H9 (cell line): Measurements from ENCODE around the gene PDS5B. TPM values are rescaled to one million over a fixed set of nuclear protein-coding genes. Genes with fewer than 3 reads are reported as not detected.

ENCODE experiments used
- DNase-seq: peaks from one replicate; pipeline ENCODE4 v3.0.0-alpha.2; 2017
- H2AFZ ChIP-seq: one replicate; pipeline ENCODE4 v1.6.1; 2013; ENCODE audit warnings: mild to moderate bottlenecking, low read length, control low read depth, moderate library complexity
- H2AK5ac ChIP-seq: 2 replicates; pipeline ENCODE4 v1.6.1; 2013; ENCODE audit warnings: low read length, control low read depth, mixed read lengths; ENCODE audit not compliant: insufficient read length
- H2BK120ac ChIP-seq: one replicate; pipeline ENCODE4 v1.6.1; 2013; ENCODE audit warnings: low read depth, mild to moderate bottlenecking, low read length, control low read depth, inconsistent platforms; ENCODE audit not compliant: poor library complexity, severe bottlenecking
- H2BK12ac ChIP-seq: 2 replicates; pipeline ENCODE4 v1.6.1; 2013; ENCODE audit warnings: low read length, control low read depth, mixed read lengths, low read depth; ENCODE audit not compliant: insufficient read length
- H2BK15ac ChIP-seq: 2 replicates; pipeline ENCODE4 v1.6.1; 2013; ENCODE audit warnings: low read depth, low read length, control low read depth
- H2BK20ac ChIP-seq: one replicate; pipeline ENCODE4 v1.6.1; 2013; ENCODE audit warnings: low read depth, mild to moderate bottlenecking, low read length, control low read depth, inconsistent platforms; ENCODE audit not compliant: poor library complexity, severe bottlenecking
- H2BK5ac ChIP-seq: 2 replicates; pipeline ENCODE4 v1.6.1; 2013; ENCODE audit warnings: low read length, control low read depth, mixed read lengths; ENCODE audit not compliant: insufficient read length
- H3K14ac ChIP-seq: 2 replicates; pipeline ENCODE4 v1.6.1; 2013; ENCODE audit warnings: low read length, control low read depth; ENCODE audit not compliant: insufficient read depth
- H3K18ac ChIP-seq: 2 replicates; pipeline ENCODE4 v1.6.1; 2013; ENCODE audit warnings: low read depth, mild to moderate bottlenecking, mixed read lengths, low read length, control low read depth; ENCODE audit not compliant: insufficient read length
- H3K23ac ChIP-seq: 2 replicates; pipeline ENCODE4 v1.6.1; 2013; ENCODE audit warnings: low read length, control low read depth, mixed read lengths, low read depth; ENCODE audit not compliant: insufficient read length
- H3K23me2 ChIP-seq: 2 replicates; pipeline ENCODE4 v1.6.1; 2013; ENCODE audit warnings: low read depth, mild to moderate bottlenecking, mixed read lengths, low read length, control low read depth; ENCODE audit not compliant: insufficient read length, poor library complexity, severe bottlenecking
- H3K27ac ChIP-seq: 2 replicates; pipeline ENCODE4 v1.5.1; 2013; ENCODE audit warnings: low read length, control low read depth, mixed read lengths, low read depth; ENCODE audit not compliant: insufficient read length
- H3K27me3 ChIP-seq: 2 replicates; pipeline ENCODE4 v1.6.1; 2013; ENCODE audit warnings: low read length, control low read depth, inconsistent platforms; ENCODE audit not compliant: insufficient read depth
- H3K4ac ChIP-seq: 2 replicates; pipeline ENCODE4 v1.6.1; 2013; ENCODE audit warnings: low read depth, mild to moderate bottlenecking, control low read depth, inconsistent platforms, low read length, moderate library complexity
- H3K4me1 ChIP-seq: 2 replicates; pipeline ENCODE4 v1.6.1; 2013; ENCODE audit warnings: low read length, control low read depth, inconsistent platforms; ENCODE audit not compliant: insufficient read depth
- H3K4me2 ChIP-seq: 2 replicates; pipeline ENCODE4 v1.6.1; 2013; ENCODE audit warnings: low read length, control low read depth, mixed read lengths; ENCODE audit not compliant: insufficient read length, insufficient read depth
- H3K56ac ChIP-seq: 2 replicates; pipeline ENCODE4 v1.6.1; 2013; ENCODE audit warnings: low read depth, mild to moderate bottlenecking, mixed read lengths, low read length, control low read depth; ENCODE audit not compliant: insufficient read length
- H3K79me1 ChIP-seq: 2 replicates; pipeline ENCODE4 v1.6.1; 2013; ENCODE audit warnings: low read depth, mild to moderate bottlenecking, moderate library complexity, low read length, control low read depth, inconsistent platforms; ENCODE audit not compliant: insufficient read depth, poor library complexity, severe bottlenecking
- H3K79me2 ChIP-seq: 2 replicates; pipeline ENCODE4 v1.6.1; 2013; ENCODE audit warnings: low read length, control low read depth, inconsistent platforms; ENCODE audit not compliant: insufficient read depth
- H3K9ac ChIP-seq: 2 replicates; pipeline ENCODE4 v1.6.1; 2013; ENCODE audit warnings: low read length, control low read depth, mixed read lengths; ENCODE audit not compliant: insufficient read length; ENCODE audit errors: extremely low read depth
- H3K9me3 ChIP-seq: one replicate; pipeline ENCODE4 v1.6.1; 2013; ENCODE audit warnings: low read depth, low read length, inconsistent platforms; ENCODE audit not compliant: control insufficient read depth
- H3T11ph ChIP-seq: one replicate; pipeline ENCODE4 v1.6.1; 2013; ENCODE audit warnings: mild to moderate bottlenecking, low read length, control low read depth, inconsistent platforms
- H4K20me1 ChIP-seq: one replicate; pipeline ENCODE4 v1.6.1; 2013; ENCODE audit not compliant: control insufficient read depth, insufficient read length, insufficient read depth
- H4K5ac ChIP-seq: 2 replicates; pipeline ENCODE4 v1.6.1; 2013; ENCODE audit warnings: low read depth, mild to moderate bottlenecking, mixed read lengths, low read length, control low read depth; ENCODE audit not compliant: insufficient read length
- H4K8ac ChIP-seq: replicated peaks from 2 replicates; pipeline ENCODE4 v1.6.1; 2013; ENCODE audit warnings: low read length, control low read depth, mixed read lengths, low read depth; ENCODE audit not compliant: insufficient read length
- H4K91ac ChIP-seq: 2 replicates; pipeline ENCODE4 v1.6.1; 2013; ENCODE audit warnings: low read depth, mild to moderate bottlenecking, moderate library complexity, mixed read lengths, low read length, control low read depth; ENCODE audit not compliant: insufficient read length
- H3K27ac Mint-ChIP-seq, 3 experiments: 2 replicates in 2 of 3; 3 replicates in 1 of 3; pipeline ENCODE4 v1.8.0; 2020 to 2021; ENCODE audit warnings: mixed read lengths in 3 of 3, mild to moderate bottlenecking in 1 of 3, moderate library complexity in 1 of 3
- H3K27me3 Mint-ChIP-seq: 2 replicates; pipeline ENCODE4 v1.8.0; 2021; ENCODE audit warnings: low read depth, mild to moderate bottlenecking, moderate library complexity, mixed read lengths
- H3K36me3 Mint-ChIP-seq, 3 experiments: 2 replicates in 2 of 3; 3 replicates in 1 of 3; pipeline ENCODE4 v1.8.0; 2020 to 2021; ENCODE audit warnings: low read depth in 3 of 3, mixed read lengths in 3 of 3; ENCODE audit not compliant: insufficient read depth in 1 of 3
- H3K4me1 Mint-ChIP-seq, 2 experiments: 2 replicates each; pipeline ENCODE4 v1.8.0; 2020; ENCODE audit warnings: mixed read lengths in 2 of 2
- H3K4me3 Mint-ChIP-seq, 2 experiments: 2 replicates in 1 of 2; 3 replicates in 1 of 2; pipeline ENCODE4 v1.8.0; 2020 to 2021; ENCODE audit warnings: mild to moderate bottlenecking in 2 of 2, mixed read lengths in 2 of 2, moderate library complexity in 1 of 2
- H3K9me3 Mint-ChIP-seq, 2 experiments: 2 replicates in 1 of 2; 3 replicates in 1 of 2; pipeline ENCODE4 v1.8.0; 2020; ENCODE audit warnings: mild to moderate bottlenecking in 2 of 2, mixed read lengths in 2 of 2, moderate library complexity in 1 of 2
- CTCF ChIP-seq: fragments of 200-600 bp; sonication (generic); conservative IDR thresholded peaks from 3 replicates; pipeline ENCODE4 v1.8.0; 2021; ENCODE audit warnings: antibody characterized with exemption, mild to moderate bottlenecking
- WGBS: extraction: QIAGEN DNeasy Blood & Tissue Kit; methylation state at CpG from one replicate; pipeline ENCODE4 v1.1.7; 2013; ENCODE audit warnings: missing lambda C conversion rate, low lambda C conversion rate, mixed read lengths; ENCODE audit not compliant: insufficient read length; ENCODE audit errors: extremely low coverage; 5-methylcytosine and 5-hydroxymethylcytosine counted together
- total RNA-seq: library from RNA; stranded (reverse); gene quantifications from 2 replicates; pipeline ENCODE4 v1.2.1, GENCODE V29; 2021

The PDS5B gene
- total RNA-seq, 1 experiment from 2014 or later, result 50.0 TPM

DNA sequence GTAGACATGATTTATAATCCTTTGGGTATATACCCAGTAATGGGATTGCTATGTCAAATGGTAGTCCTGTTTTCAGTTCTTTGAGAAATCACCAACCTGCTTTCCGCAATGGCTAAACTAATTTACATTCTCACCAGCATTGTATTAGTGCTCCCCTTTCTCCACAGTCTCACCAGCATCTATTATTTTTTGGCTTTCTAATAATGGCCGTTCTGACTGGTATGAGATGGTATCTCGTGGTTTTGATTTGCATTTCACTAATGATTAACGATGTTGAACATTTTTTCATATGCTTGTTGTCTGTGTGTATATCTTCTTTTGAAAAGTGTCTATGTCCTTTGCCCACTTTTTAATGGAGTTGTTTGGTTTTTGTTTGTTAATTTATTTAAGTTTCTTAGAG is 165.1 kb downstream of the PDS5B start:
- H2BK15ac ChIP-seq, result no peak overlapping the region
- H4K5ac ChIP-seq, result no peak overlapping the region
- Mint-ChIP-seq H3K9me3 (no peaks in the 10 kb centered on the region), H3K27me3 (no peaks in the 10 kb centered on the region), H3K4me1 (no peaks in the 10 kb centered on the region), H3K36me3 (peaks cover 2 to 24% (median 5%) of the 10 kb centered on the region in 3 experiments; a peak in 4 of 7 replicates), H3K4me3 (no peak overlapping the region), H3K27ac (no peak overlapping the region)
- no peak for TF ChIP-seq CTCF
- no peaks in the 10 kb centered on the region for H3K9me3 ChIP-seq
- H3K4ac ChIP-seq, result no peak overlapping the region
- H3K4me1 ChIP-seq, result no peaks in the 10 kb centered on the region
- no peaks in the 10 kb centered on the region for H4K20me1 ChIP-seq
- WGBS, result no CpG with 5 or more reads among the region's 4 CpGs
- H2AFZ ChIP-seq, result no peak overlapping the region
- H2BK12ac ChIP-seq, result no peak overlapping the region
- no peak overlapping the region for H3K27ac ChIP-seq
- no peak overlapping the region for H3T11ph ChIP-seq
- H3K23me2 ChIP-seq, result no peaks in the 10 kb centered on the region
- H2AK5ac ChIP-seq, result no peak overlapping the region
- H2BK20ac ChIP-seq, result no peak overlapping the region
- no peaks in the 10 kb centered on the region for H3K27me3 ChIP-seq
- no peak overlapping the region for H2BK120ac ChIP-seq
- H3K9ac ChIP-seq, result no peak overlapping the region
- no peak overlapping the region for H3K14ac ChIP-seq
- no peak overlapping the region for H3K18ac ChIP-seq
- no peak overlapping the region for H3K23ac ChIP-seq
- no peak overlapping the region for H3K56ac ChIP-seq
- no peak overlapping the region for H4K91ac ChIP-seq
- H4K8ac ChIP-seq, result no peak overlapping the region
- no peaks in the 10 kb centered on the region for H3K79me2 ChIP-seq
- no peak overlapping the region for H3K4me2 ChIP-seq
- no peak overlapping the region for H2BK5ac ChIP-seq
- DNase-seq, result no peak
- no peaks in the 10 kb centered on the region for H3K79me1 ChIP-seq
